GM19193 (cell line): Measurements from ENCODE around the gene GLYR1.

Experiments used
- POLR2A ChIP-seq: IDR thresholded peaks from 4 replicates; pipeline ENCODE4 v1.6.1; 2011; ENCODE audit not compliant: insufficient read depth, insufficient read length; ENCODE audit errors: extremely low read depth

The GLYR1 gene

GRCh38 chr16:4811242-4811641 is 35.8 kb downstream of the GLYR1 start:
- TF ChIP-seq POLR2A = no peak

- no peak for TF ChIP-seq POLR2A
Observed at GRCh38 chr16:4806280-4806679, 40.8 kb downstream of the GLYR1 start.

GRCh38 chr16:4805231-4805630 is 41.9 kb downstream of the GLYR1 start:
- TF ChIP-seq POLR2A = no peak

GRCh38 chr16:4803898-4804762 is 43.0 kb downstream of the GLYR1 start:
- no peak for TF ChIP-seq POLR2A

GRCh38 chr16:4803401-4803844 is 43.7 kb downstream of the GLYR1 start:
- TF ChIP-seq POLR2A = no peak

- TF ChIP-seq POLR2A = no peak
Observed at GRCh38 chr16:4802659-4803287, 44.3 kb downstream of the GLYR1 start.

- no peak for TF ChIP-seq POLR2A
Observed at GRCh38 chr16:4801962-4802658, 45.0 kb downstream of the GLYR1 start, which contains the start of gene ROGDI. Gene ROGDI, minus strand, starts transcription at chr16:4802633. Its CDS starts 62 bp downstream, at chr16:4802571.

GRCh38 chr16:4801051-4801961 is 45.8 kb downstream of the GLYR1 start:
- TF ChIP-seq POLR2A = no peak

- no peak for TF ChIP-seq POLR2A
Observed at GRCh38 chr16:4800290-4801041, 46.6 kb downstream of the GLYR1 start.

GRCh38 chr16:4799171-4799855 is 47.8 kb downstream of the GLYR1 start:
- no peak for TF ChIP-seq POLR2A

- TF ChIP-seq POLR2A = no peak
Observed at GRCh38 chr16:4798456-4798855, 48.6 kb downstream of the GLYR1 start.

GRCh38 chr16:4797805-4798252 is 49.3 kb downstream of the GLYR1 start:
- no peak for TF ChIP-seq POLR2A

- no peak for TF ChIP-seq POLR2A
Observed at GRCh38 chr16:4796982-4797804, 49.9 kb downstream of the GLYR1 start.
